HG03066 (cell line): ENCODE data around the gene VCPKMT.
"Not testable (repeated sequence)": the region's sequence is repeated elsewhere in the genome, so short reads cannot be mapped to it uniquely, and the experiment has no call there.

Experiments used
- ATAC-seq: cut with Tn5 transposase; IDR thresholded peaks from one replicate; pipeline ENCODE4 v1.9.1; 2021; ENCODE audit warnings: low read depth; ENCODE audit not compliant: unreplicated experiment

VCPKMT gene

GRCh38 chr14:50093496-50093895 lies 22.9 kb downstream of the VCPKMT start:
- ATAC-seq = no peak

DNA sequence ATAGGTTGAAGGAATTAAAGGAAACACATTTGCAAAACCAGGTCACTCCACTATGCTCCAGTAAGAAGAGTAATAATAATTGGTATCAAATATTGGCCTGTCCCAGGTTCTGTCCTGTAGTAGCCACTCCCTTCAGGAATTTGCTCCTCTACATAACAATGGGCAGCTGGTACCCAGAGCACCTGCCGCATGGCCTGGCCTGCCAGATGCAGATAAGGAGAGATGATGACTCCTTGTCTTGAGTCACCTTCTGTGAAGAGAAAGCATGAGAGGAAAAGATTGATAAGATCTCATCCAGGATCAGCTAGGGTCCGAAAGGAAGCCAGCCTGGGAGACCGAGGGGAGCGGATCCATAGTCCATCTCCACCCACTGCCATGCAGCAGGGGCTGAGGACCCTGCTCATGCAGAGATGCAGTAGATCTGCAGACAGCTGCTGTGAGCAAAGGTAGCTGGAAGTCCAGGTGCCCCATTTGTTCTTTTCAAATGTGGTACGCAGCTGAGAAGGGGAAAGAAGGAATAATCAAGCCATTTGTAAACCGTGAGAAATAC lies 24.3 kb downstream of the VCPKMT start:
- no peak for ATAC-seq

- ATAC-seq = no peak
Measured at GRCh38 chr14:50091240-50091913, 25.0 kb downstream of the VCPKMT start.

DNA sequence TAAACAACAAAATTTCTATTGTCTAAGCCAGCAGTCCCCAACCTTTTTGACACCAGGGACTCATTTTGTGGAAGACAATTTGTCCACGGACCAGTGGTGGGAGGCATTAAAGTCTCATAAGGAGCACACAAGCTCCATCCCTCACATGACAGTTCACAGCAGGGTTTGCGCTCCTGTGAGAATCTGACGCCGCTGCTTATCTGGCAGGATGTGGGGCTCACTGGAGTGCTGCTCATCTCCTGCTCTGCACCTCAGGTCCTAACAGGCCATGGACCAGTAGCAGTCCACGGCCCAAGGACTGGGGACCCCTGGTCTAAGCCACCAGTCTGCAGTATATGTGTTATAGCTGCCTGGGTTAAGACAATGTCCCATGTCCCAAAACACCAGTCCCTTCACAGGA lies 27.2 kb downstream of the VCPKMT start:
- no peak for ATAC-seq

DNA sequence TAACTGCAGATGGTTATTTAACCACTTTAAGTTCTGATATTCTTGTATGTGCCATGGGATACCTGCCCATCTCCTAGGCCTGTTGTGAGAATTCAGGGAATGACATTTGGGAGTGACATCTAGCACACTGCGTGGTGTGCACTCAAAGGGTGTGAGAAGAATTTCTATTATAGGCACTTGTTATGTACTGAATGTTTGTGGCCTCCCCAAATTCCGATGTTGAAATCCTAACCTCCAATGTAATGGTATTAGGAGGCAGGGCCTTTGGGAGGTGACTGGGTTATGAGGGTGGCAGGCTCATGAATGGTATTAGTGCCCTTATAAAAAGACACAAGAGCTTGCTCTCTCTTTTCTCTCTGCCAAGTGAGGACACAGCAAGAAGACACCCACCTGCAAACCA lies 27.6 kb downstream of the VCPKMT start:
- no peak for ATAC-seq

DNA sequence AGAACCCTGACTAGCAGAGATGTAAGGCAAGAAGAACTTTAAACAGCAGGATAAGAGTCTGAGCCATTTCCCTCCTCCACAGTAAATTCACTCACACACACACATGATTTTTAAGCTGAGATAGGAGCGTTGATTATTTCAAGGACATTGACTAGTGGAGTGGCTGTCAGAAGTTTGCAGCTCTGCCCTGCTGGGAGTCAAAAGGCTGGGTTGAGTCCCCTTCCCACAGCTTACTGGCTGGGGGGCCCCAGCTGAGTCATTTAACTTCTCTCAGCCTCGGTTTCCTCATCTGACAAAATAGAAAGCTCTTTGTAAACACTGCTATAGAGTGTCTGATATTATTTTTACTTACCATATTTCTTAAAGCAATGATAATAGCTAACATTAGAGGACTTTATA lies 28.3 kb downstream of the VCPKMT start:
- no peak for ATAC-seq

- ATAC-seq = no peak
Measured at GRCh38 chr14:50087341-50088116, 28.8 kb downstream of the VCPKMT start.

GRCh38 chr14:50086321-50086711 lies 30.1 kb downstream of the VCPKMT start:
- ATAC-seq = no peak

DNA sequence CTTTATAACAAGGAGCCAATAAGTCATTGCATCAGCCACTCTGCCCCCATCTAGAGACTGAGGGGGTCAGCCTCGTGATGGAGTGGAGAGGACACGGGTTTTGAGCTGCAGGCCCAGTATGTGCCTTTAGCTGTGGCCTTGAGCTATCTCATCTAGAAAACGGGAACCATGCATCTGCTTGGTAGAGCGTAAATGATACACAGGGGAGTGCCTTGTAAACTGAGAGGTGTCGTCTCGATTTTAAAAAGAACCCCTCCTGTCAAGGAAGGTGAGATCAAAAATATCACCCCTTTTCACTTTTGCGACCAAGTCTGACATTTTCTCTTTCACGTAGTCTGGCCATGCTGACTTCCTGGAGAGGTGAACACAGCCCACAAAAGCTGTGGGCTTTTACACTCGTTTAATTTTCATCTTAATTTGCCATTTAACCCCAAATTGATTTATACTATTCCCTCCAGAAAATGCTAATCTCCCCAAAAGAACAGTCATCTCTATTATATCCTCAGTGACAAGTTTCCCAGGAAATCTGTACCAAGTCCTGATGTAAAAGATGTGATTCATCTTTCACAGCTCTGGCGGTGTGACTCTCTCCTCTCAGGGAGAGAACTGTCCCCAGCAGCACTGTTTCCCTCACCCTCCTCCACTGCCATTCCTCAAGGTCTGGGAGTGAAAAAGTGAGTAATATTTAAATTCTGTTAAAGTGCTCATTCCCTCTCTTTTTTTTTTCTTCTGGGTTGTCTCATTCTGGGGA lies 30.6 kb downstream of the VCPKMT start:
- peak; percentile 42 for ATAC-seq

- no peak for ATAC-seq
Measured at GRCh38 chr14:50084666-50085065, 31.7 kb downstream of the VCPKMT start.

DNA sequence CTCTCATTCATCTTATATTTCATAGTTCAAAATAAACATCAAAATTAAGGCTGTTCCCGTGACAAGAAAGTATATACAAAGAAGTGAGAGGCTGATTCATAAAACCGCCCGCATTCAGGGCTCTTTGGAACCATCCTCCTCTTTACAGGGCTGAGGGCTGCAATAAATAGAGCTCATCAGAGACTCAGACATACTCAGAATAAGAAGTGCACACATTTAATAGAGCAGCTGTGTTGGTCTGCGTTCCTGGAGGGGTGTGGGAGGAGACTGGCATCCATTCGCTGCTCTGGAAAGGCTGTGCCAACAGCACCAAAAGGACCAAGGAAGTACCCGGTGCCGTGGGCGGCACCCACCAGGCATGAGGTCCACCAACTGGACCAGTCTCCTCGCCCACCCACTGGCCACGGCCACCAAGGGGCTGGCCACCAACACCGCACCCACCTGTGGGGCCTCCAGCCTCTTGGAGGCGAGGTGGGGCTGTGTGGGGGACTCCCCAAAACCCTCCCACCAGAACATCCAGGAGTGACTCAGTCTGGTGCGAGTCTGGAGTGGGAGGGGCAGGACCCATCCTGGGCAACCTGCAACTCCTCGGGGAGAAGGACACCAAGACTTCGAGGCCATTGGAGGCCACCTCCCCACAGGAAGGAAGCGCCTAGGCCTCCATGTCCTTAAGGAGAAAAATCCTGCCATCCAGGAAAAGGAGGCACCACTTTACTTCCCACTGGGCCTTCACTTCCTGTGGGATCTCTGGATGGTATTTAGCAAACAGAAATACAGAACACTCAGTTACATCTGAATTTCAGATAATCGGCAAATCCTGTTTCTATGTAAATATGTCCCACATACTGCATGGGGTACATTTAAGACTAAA lies 32.7 kb downstream of the VCPKMT start:
- peak; percentile 33 for ATAC-seq

DNA sequence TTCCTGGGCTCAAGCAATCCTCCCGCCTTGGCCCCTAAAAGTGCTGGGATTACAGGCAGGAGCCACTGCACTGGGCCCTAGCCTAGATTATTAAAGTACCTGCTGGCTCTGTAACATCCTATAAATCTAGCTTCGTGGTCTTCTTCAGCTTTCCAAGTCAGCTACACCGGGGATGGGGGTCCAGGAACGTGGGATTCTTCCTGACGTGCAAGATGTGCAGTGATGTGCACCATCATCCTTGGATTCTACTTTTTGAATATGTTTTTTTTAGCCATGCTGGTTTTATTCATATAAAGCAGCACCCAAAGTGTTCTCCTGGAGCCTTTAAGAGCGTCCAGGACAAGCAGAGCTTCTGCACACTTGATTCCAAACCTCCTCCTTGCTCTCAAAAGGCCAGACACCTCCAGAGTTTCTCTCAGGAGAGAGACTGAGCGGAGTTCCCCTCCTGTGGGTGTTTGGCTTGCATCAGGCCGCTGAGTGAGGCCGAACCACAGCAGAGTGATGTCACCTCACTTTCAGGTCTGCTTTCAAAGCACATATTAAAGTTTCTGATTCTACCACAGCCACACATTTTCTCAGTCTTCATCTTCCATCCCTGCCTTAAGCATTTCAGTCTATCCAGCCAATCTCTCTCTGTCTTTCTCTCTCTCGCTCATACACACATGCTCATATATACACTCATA lies 33.4 kb downstream of the VCPKMT start:
- ATAC-seq = peak; percentile 65

GRCh38 chr14:50082308-50082742 lies 34.0 kb downstream of the VCPKMT start:
- ATAC-seq = no peak

GRCh38 chr14:50079103-50079502 lies 37.3 kb downstream of the VCPKMT start:
- ATAC-seq = not testable (repeated sequence)

- not testable (repeated sequence) for ATAC-seq
Measured at GRCh38 chr14:50073663-50074062, 42.7 kb downstream of the VCPKMT start.

DNA sequence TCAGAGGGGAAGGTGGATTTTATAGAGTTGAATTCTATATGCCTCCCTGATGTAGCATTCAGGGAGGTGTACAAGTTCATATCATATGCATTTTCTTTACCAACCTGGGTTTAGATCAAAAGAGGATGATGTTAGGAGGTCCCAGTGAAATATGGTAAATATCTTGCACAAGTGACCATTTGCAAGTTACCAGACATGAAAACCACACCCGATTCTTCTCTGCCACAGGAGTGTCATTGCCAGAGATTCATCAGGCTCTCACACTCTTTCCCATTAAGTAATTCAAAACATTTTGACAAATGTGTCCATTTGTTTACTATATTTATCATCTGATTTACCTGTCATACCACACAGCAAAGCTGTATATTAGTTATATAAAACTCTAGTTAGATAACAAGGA lies 44.0 kb downstream of the VCPKMT start:
- no peak for ATAC-seq

DNA sequence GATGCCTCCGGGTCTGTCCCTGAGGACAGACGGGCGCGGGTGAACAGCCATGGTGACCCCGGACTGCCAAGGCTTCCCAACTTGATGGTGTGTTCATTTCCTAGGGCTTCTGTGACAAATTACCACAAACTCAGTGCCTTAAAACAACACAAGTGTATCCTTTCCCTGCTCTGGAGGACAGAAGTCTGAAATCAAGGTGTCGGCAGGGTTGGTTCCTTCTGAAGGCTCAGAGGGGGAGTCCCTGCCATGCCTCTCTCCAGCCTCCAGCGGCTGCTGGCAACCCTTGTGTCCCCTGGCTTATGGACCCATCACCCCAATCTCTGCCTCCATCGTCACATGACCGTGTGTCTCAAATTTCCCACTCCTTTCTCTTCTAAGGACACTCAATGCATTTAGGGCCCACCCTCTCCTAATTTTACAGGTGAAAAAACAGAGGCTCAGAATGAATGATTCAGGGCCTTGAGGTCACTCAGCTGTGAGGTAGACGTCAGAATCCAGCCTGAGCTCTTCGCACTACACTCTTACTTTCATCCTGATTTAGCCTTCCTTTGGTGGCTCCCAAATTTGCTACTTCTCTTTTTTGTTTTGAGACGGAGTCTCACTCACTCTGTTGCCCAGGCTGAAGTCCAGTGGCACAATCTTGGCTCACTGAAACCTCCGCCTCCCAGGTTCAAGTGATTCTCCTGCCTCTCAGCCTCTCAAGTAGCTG lies 45.4 kb downstream of the VCPKMT start:
- no peak for ATAC-seq

DNA sequence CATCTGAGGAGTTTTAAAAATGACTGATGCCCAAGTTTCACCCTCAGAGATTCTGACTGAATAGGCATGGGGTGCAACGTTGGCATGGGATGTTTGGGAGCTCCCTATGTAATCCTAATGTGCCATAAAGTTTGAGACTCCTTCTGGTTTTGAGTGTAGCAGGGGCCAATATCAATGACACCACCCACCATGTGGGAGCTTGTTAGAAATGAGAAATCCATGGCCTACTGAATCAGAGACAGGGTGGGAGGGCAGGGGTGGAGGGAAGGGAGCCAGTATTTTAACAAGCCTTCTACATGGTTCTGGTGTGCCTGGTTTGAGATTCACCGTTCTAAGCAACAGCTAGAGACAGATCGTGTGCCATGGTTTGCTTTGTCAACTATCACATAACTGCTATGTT lies 46.1 kb downstream of the VCPKMT start:
- no peak for ATAC-seq

DNA sequence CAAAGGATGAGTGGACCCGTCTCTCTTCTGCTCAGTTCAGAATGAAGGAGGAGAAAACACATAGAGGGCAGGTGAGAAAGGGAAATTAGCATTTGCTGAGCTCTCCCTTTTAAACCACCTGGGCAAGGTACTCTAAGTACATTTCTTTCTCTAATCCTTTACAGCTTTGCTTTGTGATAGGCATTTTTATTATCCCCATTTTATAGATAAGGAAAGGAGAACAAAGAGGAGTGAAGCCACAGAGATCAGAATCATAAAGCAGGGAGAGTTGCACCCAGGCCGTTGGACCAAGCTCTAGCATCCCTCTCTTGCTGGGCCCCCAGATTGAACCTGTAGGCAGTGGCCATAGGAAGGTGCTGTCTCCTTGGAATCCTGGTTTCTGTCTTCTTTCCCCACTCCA lies 47.0 kb downstream of the VCPKMT start:
- no peak for ATAC-seq
